Endodermal cell (in vitro differentiated cells): ENCODE results near the gene JAKMIP3. TPM values are rescaled to one million over a fixed set of nuclear protein-coding genes. Genes with fewer than 3 reads are reported as not detected.

Experiments used
- DNase-seq: peaks from one replicate; pipeline ENCODE4 v3.0.0-alpha.2; 2017
- H3K27ac ChIP-seq: 2 replicates; pipeline ENCODE4 v1.5.1; 2013; ENCODE audit warnings: mild to moderate bottlenecking, low read depth, low read length, moderate library complexity
- H3K27me3 ChIP-seq: 2 replicates; pipeline ENCODE4 v1.6.1; 2013; ENCODE audit warnings: mild to moderate bottlenecking, low read length, moderate library complexity; ENCODE audit not compliant: insufficient read depth, control insufficient read depth, poor library complexity, severe bottlenecking
- H3K36me3 ChIP-seq: 2 replicates; pipeline ENCODE4 v1.7.0; 2013; ENCODE audit warnings: mild to moderate bottlenecking, low read length, moderate library complexity; ENCODE audit not compliant: control insufficient read depth, insufficient read depth
- H3K4me1 ChIP-seq: one replicate; pipeline ENCODE4 v1.7.0; 2013; ENCODE audit warnings: low read length; ENCODE audit not compliant: control insufficient read depth, insufficient read depth
- H3K4me3 ChIP-seq: 2 replicates; pipeline ENCODE4 v1.5.1; 2013; ENCODE audit warnings: mild to moderate bottlenecking, low read length, moderate library complexity
- H3K9ac ChIP-seq: 2 replicates; pipeline ENCODE4 v1.6.1; 2013; ENCODE audit warnings: mild to moderate bottlenecking, low read length, moderate library complexity; ENCODE audit not compliant: poor library complexity, severe bottlenecking; ENCODE audit errors: extremely low read depth
- H3K9me3 ChIP-seq: 2 replicates; pipeline ENCODE4 v1.6.1; 2013; ENCODE audit warnings: mild to moderate bottlenecking, low read length, moderate library complexity; ENCODE audit not compliant: control insufficient read depth
- H3K27ac Mint-ChIP-seq: 2 replicates; pipeline ENCODE4 v1.8.0; 2020; ENCODE audit warnings: mixed read lengths
- H3K27me3 Mint-ChIP-seq: 2 replicates; pipeline ENCODE4 v1.8.0; 2021; ENCODE audit warnings: mild to moderate bottlenecking, mixed read lengths; ENCODE audit not compliant: insufficient read depth
- H3K36me3 Mint-ChIP-seq: 2 replicates; pipeline ENCODE4 v1.8.0; 2020; ENCODE audit warnings: low read depth, mixed read lengths
- H3K4me1 Mint-ChIP-seq: 2 replicates; pipeline ENCODE4 v1.8.0; 2020; ENCODE audit warnings: mixed read lengths
- H3K4me3 Mint-ChIP-seq: 2 replicates; pipeline ENCODE4 v1.8.0; 2020; ENCODE audit warnings: mild to moderate bottlenecking, moderate library complexity, mixed read lengths
- H3K9me3 Mint-ChIP-seq: 2 replicates; pipeline ENCODE4 v1.8.0; 2020; ENCODE audit warnings: mild to moderate bottlenecking, mixed read lengths
- WGBS, 2 experiments: methylation state at CpG; one replicate each; pipeline versions ENCODE4 v1.1.5 to v1.1.7; 2013; ENCODE audit warnings: missing lambda C conversion rate in 2 of 2, mixed read lengths in 1 of 2; ENCODE audit not compliant: insufficient coverage in 1 of 2, insufficient read length in 1 of 2; 5-methylcytosine and 5-hydroxymethylcytosine counted together
- total RNA-seq, 2 donors: library from RNA; stranded (reverse); fragmentation: NEBNext Ultra II Directional in 1 of 2; extraction: Animal tissue kit (Norgen Biotek cat#: 25700) in 1 of 2; gene quantifications; 2 replicates in 1 of 2; 3 replicates in 1 of 2; pipeline ENCODE4 v1.2.1, GENCODE V29; 2021
- TF ChIP-seq, protein P1 (sequence below): fragments of 200-600 bp; sonication (generic); conservative IDR thresholded peaks from 2 replicates; pipeline ENCODE4 v1.5.0; 2021; ENCODE audit warnings: antibody characterized with exemption, mild to moderate bottlenecking

Gene JAKMIP3
- total RNA-seq, 2 donors from 2014 or later = 0.95 to 0.99 TPM

GRCh38 chr10:132064082-132064755, 1.5 kb upstream of the JAKMIP3 start:
- H3K4me3 Mint-ChIP-seq = no peak overlapping the region
- DNase-seq = no peak
- H3K36me3 Mint-ChIP-seq = no peaks in the 10 kb centered on the region
- TF ChIP-seq, protein P1, sequence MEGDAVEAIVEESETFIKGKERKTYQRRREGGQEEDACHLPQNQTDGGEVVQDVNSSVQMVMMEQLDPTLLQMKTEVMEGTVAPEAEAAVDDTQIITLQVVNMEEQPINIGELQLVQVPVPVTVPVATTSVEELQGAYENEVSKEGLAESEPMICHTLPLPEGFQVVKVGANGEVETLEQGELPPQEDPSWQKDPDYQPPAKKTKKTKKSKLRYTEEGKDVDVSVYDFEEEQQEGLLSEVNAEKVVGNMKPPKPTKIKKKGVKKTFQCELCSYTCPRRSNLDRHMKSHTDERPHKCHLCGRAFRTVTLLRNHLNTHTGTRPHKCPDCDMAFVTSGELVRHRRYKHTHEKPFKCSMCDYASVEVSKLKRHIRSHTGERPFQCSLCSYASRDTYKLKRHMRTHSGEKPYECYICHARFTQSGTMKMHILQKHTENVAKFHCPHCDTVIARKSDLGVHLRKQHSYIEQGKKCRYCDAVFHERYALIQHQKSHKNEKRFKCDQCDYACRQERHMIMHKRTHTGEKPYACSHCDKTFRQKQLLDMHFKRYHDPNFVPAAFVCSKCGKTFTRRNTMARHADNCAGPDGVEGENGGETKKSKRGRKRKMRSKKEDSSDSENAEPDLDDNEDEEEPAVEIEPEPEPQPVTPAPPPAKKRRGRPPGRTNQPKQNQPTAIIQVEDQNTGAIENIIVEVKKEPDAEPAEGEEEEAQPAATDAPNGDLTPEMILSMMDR = no peak
- Histone ChIP-seq H3K27ac (no peak overlapping the region), H3K9ac (no peak overlapping the region), H3K4me1 (no peaks in the 10 kb centered on the region), H3K36me3 (no peaks in the 10 kb centered on the region), H3K27me3 (no peaks in the 10 kb centered on the region), H3K9me3 (no peaks in the 10 kb centered on the region), H3K4me3 (no peak overlapping the region)
- no peak overlapping the region for H3K27ac Mint-ChIP-seq
- H3K9me3 Mint-ChIP-seq = no peaks in the 10 kb centered on the region
- no peaks in the 10 kb centered on the region for H3K27me3 Mint-ChIP-seq
- WGBS, 2 experiments = 96 to 97% methylated on average over 26 to 30 of the region's 30 CpGs
- H3K4me1 Mint-ChIP-seq = peaks cover 6% of the 10 kb centered on the region

DNA sequence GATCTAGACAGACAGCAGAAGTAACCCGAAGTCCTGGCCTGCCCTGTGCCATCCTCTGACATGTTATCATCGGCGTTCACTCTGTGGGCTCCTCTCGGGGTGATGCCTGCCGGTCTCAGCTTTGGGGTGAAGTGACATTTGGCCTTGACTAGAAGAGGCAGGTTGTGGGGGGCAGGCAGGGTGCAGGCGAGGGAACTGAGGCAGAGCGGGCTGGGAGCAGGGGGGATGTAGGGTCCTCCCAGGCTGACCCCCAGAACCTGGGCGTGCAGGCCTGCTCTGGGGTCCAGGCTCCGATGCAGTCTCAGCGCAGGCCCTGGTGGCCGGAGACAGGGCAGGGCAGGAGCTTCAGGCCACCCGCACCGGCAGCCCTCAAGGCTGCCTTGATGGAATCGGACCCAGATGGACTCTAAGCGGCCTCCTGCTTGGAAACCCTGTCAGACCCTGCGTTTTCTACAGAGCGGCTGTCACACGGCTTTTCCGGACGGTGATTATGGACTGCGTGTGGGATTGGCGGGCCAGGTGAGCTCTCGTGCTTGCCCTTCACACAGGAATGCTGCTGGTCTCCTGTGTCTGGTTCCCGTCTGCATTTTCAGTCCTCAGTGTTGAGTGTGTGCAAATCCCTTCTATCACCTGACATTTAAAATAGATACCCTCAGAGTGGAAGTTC, 842 bp upstream of the JAKMIP3 start:
- Mint-ChIP-seq H3K4me3 (no peak overlapping the region), H3K27ac (no peak overlapping the region), H3K9me3 (no peaks in the 10 kb centered on the region), H3K4me1 (peaks cover 6% of the 10 kb centered on the region), H3K36me3 (no peaks in the 10 kb centered on the region), H3K27me3 (no peaks in the 10 kb centered on the region)
- Histone ChIP-seq H3K4me1 (no peaks in the 10 kb centered on the region), H3K27ac (no peak overlapping the region), H3K9me3 (no peaks in the 10 kb centered on the region), H3K36me3 (no peaks in the 10 kb centered on the region), H3K27me3 (no peaks in the 10 kb centered on the region), H3K4me3 (no peak overlapping the region), H3K9ac (no peak overlapping the region)
- 91 to 98% methylated on average over 18 to 24 of the region's 24 CpGs for WGBS, 2 experiments
- TF ChIP-seq, protein P1 = no peak
- no peak for DNase-seq

GRCh38 chr10:132066186-132066585, 440 bp downstream of the JAKMIP3 start:
- WGBS, 2 experiments = 92 to 94% methylated on average over 4 to 15 of the region's 15 CpGs
- Mint-ChIP-seq H3K4me3 (peak overlapping the region; percentile 15), H3K4me1 (peaks cover 6% of the 10 kb centered on the region), H3K27me3 (no peaks in the 10 kb centered on the region), H3K36me3 (no peaks in the 10 kb centered on the region), H3K9me3 (no peaks in the 10 kb centered on the region), H3K27ac (no peak overlapping the region)
- H3K27ac ChIP-seq = no peak overlapping the region
- TF ChIP-seq, protein P1 = no peak
- no peaks in the 10 kb centered on the region for H3K9me3 ChIP-seq
- no peaks in the 10 kb centered on the region for H3K4me1 ChIP-seq
- no peaks in the 10 kb centered on the region for H3K27me3 ChIP-seq
- H3K4me3 ChIP-seq = no peak overlapping the region
- no peaks in the 10 kb centered on the region for H3K36me3 ChIP-seq
- DNase-seq = no peak
- no peak overlapping the region for H3K9ac ChIP-seq
